BLaER1 (cell line): ENCODE results near the gene IL12RB2.

Experiments used
- H3K27ac ChIP-seq: shearing (Covaris generic); formaldehyde crosslinking; 2 replicates; pipeline ENCODE4 v1.8.1; 2022
- H3K27me3 ChIP-seq: shearing (Covaris generic); formaldehyde crosslinking; 2 replicates; pipeline ENCODE4 v1.8.1; 2022
- H3K36me3 ChIP-seq: shearing (Covaris generic); formaldehyde crosslinking; 2 replicates; pipeline ENCODE4 v1.8.1; 2022
- H3K4me1 ChIP-seq: shearing (Covaris generic); formaldehyde crosslinking; 2 replicates; pipeline ENCODE4 v1.8.1; 2022
- H3K4me2 ChIP-seq: shearing (Covaris generic); formaldehyde crosslinking; 2 replicates; pipeline ENCODE4 v1.8.1; 2022
- H3K4me3 ChIP-seq: shearing (Covaris generic); formaldehyde crosslinking; 2 replicates; pipeline ENCODE4 v1.8.1; 2022
- H3K9ac ChIP-seq: shearing (Covaris generic); formaldehyde crosslinking; 2 replicates; pipeline ENCODE4 v1.8.1; 2022
- H3K9me3 ChIP-seq: shearing (Covaris generic); formaldehyde crosslinking; 2 replicates; pipeline ENCODE4 v1.8.1; 2022
- H4K20me1 ChIP-seq: shearing (Covaris generic); formaldehyde crosslinking; 2 replicates; pipeline ENCODE4 v1.8.1; 2022
- Cebpa-rat ChIP-seq: shearing (Covaris generic); IDR thresholded peaks from 2 replicates; pipeline ENCODE4 v1.8.1; 2022

IL12RB2 gene

DNA sequence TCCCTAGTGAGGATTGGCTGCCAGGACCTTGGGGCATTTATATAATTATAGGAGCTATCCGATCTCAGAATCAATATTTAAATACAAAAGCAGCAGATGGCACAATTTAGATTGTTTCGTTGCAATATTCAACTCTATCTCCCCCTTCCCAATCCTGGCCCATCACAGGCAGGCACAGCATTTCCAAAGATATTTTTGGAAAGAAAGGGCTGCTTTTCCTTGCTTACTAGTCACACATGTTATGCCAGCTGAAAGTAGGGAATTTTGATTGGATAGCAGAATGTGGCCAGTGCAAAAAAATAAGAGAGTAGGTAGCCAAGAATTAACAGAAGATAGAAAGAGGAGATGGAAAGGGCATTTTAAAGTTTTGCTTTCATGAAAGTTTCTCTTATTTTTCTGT lies 37.9 kb downstream of the IL12RB2 start:
- Histone ChIP-seq H3K4me3 (no peak overlapping the region), H3K27ac (no peak overlapping the region), H3K4me1 (no peaks in the 10 kb centered on the region; the same call in 1 of the 2 replicates), H3K36me3 (peaks cover 93% of the 10 kb centered on the region), H4K20me1 (no peaks in the 10 kb centered on the region), H3K4me2 (no peak overlapping the region), H3K9me3 (no peaks in the 10 kb centered on the region), H3K9ac (no peak overlapping the region), H3K27me3 (no peaks in the 10 kb centered on the region)
- no peak for TF ChIP-seq Cebpa-rat

DNA sequence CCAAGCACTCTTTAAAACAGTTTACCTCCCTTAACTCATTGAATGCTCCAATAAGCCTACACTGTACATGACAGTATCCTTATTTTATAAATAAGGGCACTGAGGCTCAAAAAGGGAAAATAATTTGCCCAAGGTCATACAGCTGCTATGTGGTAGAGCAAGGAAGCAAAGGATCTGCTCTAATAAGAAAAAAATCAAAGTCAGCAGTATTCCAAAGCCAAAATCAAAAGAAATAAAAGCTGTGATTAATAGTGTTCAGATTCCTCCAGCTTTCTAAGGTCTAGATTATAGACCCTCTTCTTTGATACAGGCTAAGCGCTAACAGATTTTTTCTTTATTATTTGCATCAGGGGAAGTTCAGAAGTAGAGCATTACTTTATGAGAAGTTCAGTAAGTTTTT lies 39.3 kb downstream of the IL12RB2 start:
- H3K36me3 ChIP-seq: peaks cover 91% of the 10 kb centered on the region
- TF ChIP-seq Cebpa-rat: no peak
- no peaks in the 10 kb centered on the region for H4K20me1 ChIP-seq
- H3K27me3 ChIP-seq: no peaks in the 10 kb centered on the region
- H3K9ac ChIP-seq: no peak overlapping the region
- no peak overlapping the region for H3K4me3 ChIP-seq
- H3K27ac ChIP-seq: no peak overlapping the region
- H3K4me2 ChIP-seq: no peak overlapping the region
- H3K9me3 ChIP-seq: no peaks in the 10 kb centered on the region
- no peaks in the 10 kb centered on the region for H3K4me1 ChIP-seq

DNA sequence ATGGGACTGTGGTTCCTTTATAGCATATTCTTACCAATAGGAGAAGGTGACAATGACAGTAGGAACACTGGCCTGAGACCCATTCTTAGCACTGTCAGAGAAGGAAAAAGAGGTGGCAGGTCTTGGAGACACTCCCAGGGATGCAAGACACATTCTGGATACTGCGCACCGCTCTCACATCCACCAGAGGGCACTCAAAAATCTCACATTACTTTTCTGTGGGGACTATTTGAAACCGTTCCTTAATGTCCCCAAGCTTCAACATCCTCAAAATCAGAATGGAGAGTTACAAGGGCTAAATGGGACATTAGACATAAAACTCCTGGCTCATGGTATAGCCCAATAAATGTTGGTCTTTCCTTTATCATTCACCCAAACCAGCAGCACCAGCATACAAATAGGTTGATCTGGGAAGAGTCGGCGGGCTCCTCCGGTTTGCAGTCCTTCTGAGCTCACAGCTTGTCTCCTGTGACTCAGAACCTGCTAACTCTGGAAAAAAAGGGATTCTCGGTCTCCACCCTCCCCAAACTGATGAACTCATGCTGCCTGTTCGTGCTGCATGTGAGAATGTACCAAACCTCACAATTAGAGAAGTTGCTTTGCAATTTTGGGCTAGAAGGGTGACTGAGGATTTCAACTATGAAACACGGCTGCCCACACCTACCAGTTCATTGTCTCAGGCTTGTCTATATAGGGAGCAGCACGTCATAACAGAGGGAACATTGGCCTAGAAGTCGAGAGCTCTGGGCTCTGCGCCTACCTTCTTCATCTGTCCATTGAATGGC lies 40.2 kb downstream of the IL12RB2 start:
- no peak overlapping the region for H3K4me2 ChIP-seq
- H3K4me3 ChIP-seq: no peak overlapping the region
- peaks cover 92% of the 10 kb centered on the region for H3K36me3 ChIP-seq
- no peak for TF ChIP-seq Cebpa-rat
- H3K27me3 ChIP-seq: no peaks in the 10 kb centered on the region
- no peak overlapping the region for H3K9ac ChIP-seq
- H3K9me3 ChIP-seq: no peaks in the 10 kb centered on the region
- no peak overlapping the region for H3K27ac ChIP-seq
- H3K4me1 ChIP-seq: no peaks in the 10 kb centered on the region
- H4K20me1 ChIP-seq: no peaks in the 10 kb centered on the region

DNA sequence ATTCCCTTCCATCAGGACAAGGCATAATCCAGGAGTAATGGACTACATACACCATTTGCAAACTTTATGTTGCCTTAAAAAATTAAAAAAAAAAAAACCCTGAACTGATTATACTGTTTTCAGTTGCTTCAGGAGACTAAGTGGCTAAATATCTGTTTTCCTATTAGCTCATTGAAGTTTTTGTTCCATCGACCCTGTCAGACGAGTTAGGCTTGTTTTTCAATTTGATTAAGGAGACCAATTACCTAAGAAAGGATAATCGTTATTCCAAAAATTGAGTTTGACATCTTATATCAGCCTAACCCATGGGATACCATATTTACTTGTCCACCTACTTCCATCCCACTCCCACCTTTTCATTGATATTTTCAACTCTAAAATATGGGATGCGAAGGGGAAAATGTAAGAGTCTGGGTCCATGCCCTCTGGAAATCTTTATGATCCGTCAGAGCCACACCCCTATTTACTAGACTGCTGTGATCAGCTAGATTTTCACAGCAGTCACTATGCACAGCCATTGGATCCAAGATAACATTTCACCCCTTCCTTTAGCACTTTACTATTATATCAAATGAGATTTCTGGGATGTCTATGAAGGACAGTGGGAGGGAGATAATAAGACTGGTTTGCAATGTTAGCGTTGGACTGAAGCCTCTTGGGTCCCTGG lies 41.0 kb downstream of the IL12RB2 start:
- Histone ChIP-seq H4K20me1 (no peaks in the 10 kb centered on the region), H3K9me3 (no peaks in the 10 kb centered on the region), H3K27me3 (no peaks in the 10 kb centered on the region), H3K4me2 (no peak overlapping the region), H3K9ac (no peak overlapping the region), H3K27ac (no peak overlapping the region), H3K4me1 (no peaks in the 10 kb centered on the region), H3K4me3 (no peak overlapping the region), H3K36me3 (peaks cover 93% of the 10 kb centered on the region)
- TF ChIP-seq Cebpa-rat: no peak

DNA sequence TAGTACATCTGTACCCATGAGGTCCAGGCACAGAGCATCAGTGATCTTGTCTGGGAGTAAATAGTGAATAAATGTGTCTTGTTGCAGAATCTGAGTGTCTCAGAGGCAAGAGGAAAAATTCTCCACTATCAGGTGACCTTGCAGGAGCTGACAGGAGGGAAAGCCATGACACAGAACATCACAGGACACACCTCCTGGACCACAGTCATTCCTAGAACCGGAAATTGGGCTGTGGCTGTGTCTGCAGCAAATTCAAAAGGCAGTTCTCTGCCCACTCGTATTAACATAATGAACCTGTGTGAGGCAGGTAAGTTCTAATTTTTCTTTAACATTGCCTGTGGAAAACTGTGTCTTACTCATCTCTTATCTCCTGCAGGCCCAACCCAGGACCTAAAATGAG lies 43.1 kb downstream of the IL12RB2 start:
- Histone ChIP-seq H3K4me2 (no peak overlapping the region), H3K36me3 (peaks cover 94% of the 10 kb centered on the region), H3K4me3 (no peak overlapping the region), H3K4me1 (peaks cover 18% of the 10 kb centered on the region), H3K9ac (no peak overlapping the region), H3K9me3 (no peaks in the 10 kb centered on the region), H4K20me1 (no peaks in the 10 kb centered on the region), H3K27me3 (no peaks in the 10 kb centered on the region), H3K27ac (no peak overlapping the region)
- no peak for TF ChIP-seq Cebpa-rat

DNA sequence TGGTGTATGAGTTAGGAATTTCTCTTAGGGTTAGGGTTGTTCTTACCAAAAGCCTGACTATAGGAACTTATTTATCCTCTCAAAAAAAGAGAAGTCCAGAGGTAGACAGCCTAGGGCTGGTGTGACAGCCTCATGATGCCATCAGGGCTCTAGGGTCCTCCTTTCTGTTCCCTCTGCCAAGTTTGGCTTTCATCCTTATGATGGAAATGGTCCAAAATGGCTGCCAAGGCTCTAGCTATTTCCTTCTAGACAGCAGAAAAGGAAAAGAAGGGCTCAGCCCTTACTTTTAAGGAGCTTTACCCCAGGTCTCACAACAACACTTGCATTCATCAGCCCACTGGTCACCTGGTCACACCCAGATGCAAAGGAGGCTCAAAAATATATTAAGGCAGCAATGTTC lies 44.5 kb downstream of the IL12RB2 start:
- no peaks in the 10 kb centered on the region for H3K27me3 ChIP-seq
- H3K9ac ChIP-seq: no peak overlapping the region
- H3K4me3 ChIP-seq: no peak overlapping the region
- H3K4me2 ChIP-seq: no peak overlapping the region
- TF ChIP-seq Cebpa-rat: no peak
- H3K9me3 ChIP-seq: no peaks in the 10 kb centered on the region
- H3K36me3 ChIP-seq: peaks cover 96% of the 10 kb centered on the region
- peaks cover 25% of the 10 kb centered on the region for H3K4me1 ChIP-seq
- no peaks in the 10 kb centered on the region for H4K20me1 ChIP-seq
- no peak overlapping the region for H3K27ac ChIP-seq

DNA sequence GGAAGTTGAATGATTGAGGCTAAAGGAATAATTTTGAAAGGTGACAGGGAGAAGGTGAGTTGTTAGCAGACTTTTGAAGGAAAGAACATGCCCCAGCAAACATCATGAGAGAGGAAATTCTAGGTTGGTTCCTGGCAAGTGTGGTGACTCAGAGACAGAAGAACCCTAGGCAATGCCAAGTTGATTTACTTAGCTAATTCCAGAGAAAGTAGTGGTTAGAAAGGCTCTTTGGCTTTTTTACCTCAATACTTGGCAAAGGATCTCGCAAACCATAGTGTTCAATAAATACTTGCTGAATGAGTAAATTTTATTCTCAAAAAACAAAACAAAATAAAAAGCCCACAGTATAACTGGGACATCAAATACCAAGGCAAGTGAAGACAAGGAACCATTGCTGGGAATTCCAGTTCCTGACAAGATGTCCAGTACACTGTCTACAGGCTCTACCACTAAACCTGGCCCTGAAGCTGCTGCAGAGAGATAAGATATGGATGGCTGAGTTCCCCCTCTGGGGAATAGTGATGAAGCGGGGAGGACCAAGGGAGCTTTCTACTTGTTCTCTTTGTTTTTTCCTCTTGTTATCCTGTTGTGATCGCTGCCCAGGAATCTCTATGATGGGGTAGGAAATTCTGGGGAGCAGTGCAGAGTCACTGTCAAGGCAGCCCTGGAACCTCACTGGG lies 48.2 kb downstream of the IL12RB2 start:
- H3K9ac ChIP-seq: no peak overlapping the region
- no peak for TF ChIP-seq Cebpa-rat
- no peaks in the 10 kb centered on the region for H3K27me3 ChIP-seq
- H3K4me1 ChIP-seq: peaks cover 25% of the 10 kb centered on the region
- H3K4me2 ChIP-seq: peak overlapping the region; percentile 44
- no peak overlapping the region for H3K4me3 ChIP-seq
- H3K36me3 ChIP-seq: peaks cover 90% of the 10 kb centered on the region
- no peaks in the 10 kb centered on the region for H3K9me3 ChIP-seq
- H3K27ac ChIP-seq: peak overlapping the region; percentile 47; the same call in 1 of the 2 replicates
- H4K20me1 ChIP-seq: no peaks in the 10 kb centered on the region

DNA sequence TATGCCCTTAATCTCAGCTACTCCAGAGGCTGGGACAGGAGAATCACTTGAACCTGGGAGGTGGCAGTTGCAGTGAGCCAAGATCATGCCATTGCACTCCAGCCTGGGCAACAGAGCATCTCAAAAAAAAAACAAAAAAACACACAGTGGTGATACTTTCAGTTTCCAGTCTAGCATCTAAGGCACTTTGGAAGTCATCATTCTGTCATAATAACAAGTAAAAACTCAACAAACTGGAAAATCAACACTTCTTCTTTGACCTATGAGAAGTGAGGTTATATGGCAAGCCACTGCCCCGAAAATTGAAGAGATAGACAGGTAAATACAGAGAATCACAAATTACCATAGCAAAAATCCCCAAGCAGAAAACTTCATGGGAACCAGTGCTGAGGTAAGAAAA lies 51.9 kb downstream of the IL12RB2 start:
- H3K4me1 ChIP-seq: peaks cover 18% of the 10 kb centered on the region
- H3K9me3 ChIP-seq: no peaks in the 10 kb centered on the region
- no peaks in the 10 kb centered on the region for H3K27me3 ChIP-seq
- H3K36me3 ChIP-seq: peaks cover 85% of the 10 kb centered on the region
- no peak overlapping the region for H3K4me2 ChIP-seq
- no peak overlapping the region for H3K27ac ChIP-seq
- H3K9ac ChIP-seq: no peak overlapping the region
- no peak overlapping the region for H3K4me3 ChIP-seq
- no peak for TF ChIP-seq Cebpa-rat
- H4K20me1 ChIP-seq: no peaks in the 10 kb centered on the region

DNA sequence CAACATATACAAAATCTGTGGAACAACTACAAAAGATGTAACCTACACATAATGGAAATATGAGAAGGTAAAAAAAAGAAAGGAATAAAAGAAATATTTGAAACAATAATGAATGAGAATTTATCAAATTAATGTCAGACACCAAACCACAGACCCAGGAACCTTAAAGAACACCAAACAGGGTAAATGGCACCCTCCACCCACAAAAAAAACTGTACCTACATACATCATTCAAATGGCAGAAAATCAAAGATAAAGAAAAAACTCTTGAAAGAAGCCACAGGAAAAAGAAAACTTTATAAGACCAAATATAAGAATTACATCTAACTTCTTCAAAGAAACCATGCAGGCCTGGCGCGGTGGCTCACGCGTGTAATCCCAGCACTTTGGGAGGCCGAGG lies 54.0 kb downstream of the IL12RB2 start:
- Histone ChIP-seq H3K27ac (no peak overlapping the region), H3K27me3 (no peaks in the 10 kb centered on the region), H3K9ac (no peak overlapping the region), H3K36me3 (peaks cover 78% of the 10 kb centered on the region), H3K4me2 (no peak overlapping the region), H4K20me1 (no peaks in the 10 kb centered on the region), H3K4me3 (no peak overlapping the region), H3K4me1 (no peaks in the 10 kb centered on the region), H3K9me3 (no peaks in the 10 kb centered on the region)
- TF ChIP-seq Cebpa-rat: no peak

DNA sequence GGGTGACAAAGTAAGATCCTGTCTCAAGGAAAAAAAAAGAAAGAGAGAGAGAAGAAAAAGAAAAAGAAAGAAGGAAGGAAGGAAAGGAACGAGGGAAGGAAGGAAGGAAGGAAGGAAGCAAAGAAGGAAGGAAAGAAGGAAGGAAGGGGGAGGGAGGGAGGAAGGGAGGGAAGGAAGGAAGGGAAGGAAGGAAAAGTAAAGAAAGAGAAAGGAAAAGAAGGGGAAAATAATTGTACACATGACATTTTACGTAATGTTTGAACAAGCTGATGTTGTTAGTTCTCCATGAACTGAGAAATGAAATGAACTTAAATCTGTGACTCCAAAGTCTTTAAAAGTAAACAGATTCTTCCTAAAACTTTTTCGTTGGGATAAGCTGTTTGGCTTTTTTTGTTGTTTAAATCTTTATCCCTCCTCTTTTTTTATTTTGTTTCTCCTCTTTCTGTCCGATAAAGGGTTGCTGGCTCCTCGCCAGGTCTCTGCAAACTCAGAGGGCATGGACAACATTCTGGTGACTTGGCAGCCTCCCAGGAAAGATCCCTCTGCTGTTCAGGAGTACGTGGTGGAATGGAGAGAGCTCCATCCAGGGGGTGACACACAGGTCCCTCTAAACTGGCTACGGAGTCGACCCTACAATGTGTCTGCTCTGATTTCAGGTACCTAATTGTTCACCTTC lies 59.8 kb downstream of the IL12RB2 start:
- Histone ChIP-seq H3K27me3 (no peaks in the 10 kb centered on the region), H4K20me1 (no peaks in the 10 kb centered on the region), H3K9me3 (no peaks in the 10 kb centered on the region), H3K4me3 (no peak overlapping the region), H3K4me2 (no peak overlapping the region), H3K27ac (no peak overlapping the region), H3K9ac (no peak overlapping the region), H3K36me3 (peaks cover 89% of the 10 kb centered on the region), H3K4me1 (no peaks in the 10 kb centered on the region)
- TF ChIP-seq Cebpa-rat: no peak
